GM21529 (cell line): ENCODE data around the gene PI4KB.
"Not testable (repeated sequence)": the region's sequence is repeated elsewhere in the genome, so short reads cannot be mapped to it uniquely, and the experiment has no call there.

Experiments used
- ATAC-seq: cut with Tn5 transposase; IDR thresholded peaks from one replicate; pipeline ENCODE4 v1.9.1; 2021; ENCODE audit not compliant: unreplicated experiment

PI4KB gene

GRCh38 chr1:151327223-151327902 lies at the start of gene PI4KB:
Gene PI4KB, minus strand, starts transcription at chr1:151327416. Its CDS starts 10,935 bp downstream, at chr1:151316481.
- peak; percentile 81 for ATAC-seq

GRCh38 chr1:151373196-151373595 lies 46.0 kb upstream of the PI4KB start:
- ATAC-seq: no peak

- no peak for ATAC-seq
Measured at GRCh38 chr1:151372058-151372934, 45.1 kb upstream of the PI4KB start, which contains the start of gene SELENBP1. Gene SELENBP1, minus strand, starts transcription at chr1:151372705. Its CDS starts 64 bp downstream, at chr1:151372641.

DNA sequence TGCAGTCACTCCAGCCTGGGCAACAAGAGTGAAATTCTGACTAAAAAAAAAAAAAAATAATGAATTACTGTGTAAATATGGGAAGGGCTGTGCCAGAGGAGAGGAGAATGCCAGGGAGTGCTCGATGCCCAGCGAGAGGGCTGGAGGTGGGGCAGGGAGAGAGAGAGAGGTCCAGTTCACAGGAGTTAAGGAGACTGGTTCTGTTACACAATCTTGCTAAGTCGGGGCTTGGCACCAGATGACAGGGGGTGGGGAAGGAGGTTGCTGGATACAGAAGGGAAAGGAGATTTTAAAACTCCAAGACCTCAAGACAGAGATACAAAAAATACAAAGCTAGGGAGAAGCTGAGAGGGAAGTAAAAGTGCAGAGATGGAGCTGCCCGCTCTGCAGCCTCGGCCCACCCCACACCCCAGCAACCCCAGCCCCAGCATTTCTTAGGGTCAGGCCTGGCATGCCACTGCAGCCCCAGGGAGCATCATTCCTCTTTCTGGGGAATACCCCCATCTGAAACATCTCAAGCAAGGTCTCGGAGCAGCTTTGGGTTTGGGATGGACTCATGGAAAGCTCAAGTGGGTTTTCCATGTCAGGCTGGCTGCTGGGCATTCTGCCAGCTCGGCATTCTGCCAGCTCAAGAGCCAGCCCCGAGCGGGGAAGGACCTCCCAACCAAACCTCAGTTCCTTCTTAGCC lies 44.3 kb upstream of the PI4KB start:
- no peak for ATAC-seq

GRCh38 chr1:151370211-151370911 lies 43.1 kb upstream of the PI4KB start:
- no peak for ATAC-seq

GRCh38 chr1:151369621-151370048 lies 42.4 kb upstream of the PI4KB start:
- ATAC-seq: no peak

GRCh38 chr1:151369302-151369610 lies 42.0 kb upstream of the PI4KB start:
- ATAC-seq: no peak

DNA sequence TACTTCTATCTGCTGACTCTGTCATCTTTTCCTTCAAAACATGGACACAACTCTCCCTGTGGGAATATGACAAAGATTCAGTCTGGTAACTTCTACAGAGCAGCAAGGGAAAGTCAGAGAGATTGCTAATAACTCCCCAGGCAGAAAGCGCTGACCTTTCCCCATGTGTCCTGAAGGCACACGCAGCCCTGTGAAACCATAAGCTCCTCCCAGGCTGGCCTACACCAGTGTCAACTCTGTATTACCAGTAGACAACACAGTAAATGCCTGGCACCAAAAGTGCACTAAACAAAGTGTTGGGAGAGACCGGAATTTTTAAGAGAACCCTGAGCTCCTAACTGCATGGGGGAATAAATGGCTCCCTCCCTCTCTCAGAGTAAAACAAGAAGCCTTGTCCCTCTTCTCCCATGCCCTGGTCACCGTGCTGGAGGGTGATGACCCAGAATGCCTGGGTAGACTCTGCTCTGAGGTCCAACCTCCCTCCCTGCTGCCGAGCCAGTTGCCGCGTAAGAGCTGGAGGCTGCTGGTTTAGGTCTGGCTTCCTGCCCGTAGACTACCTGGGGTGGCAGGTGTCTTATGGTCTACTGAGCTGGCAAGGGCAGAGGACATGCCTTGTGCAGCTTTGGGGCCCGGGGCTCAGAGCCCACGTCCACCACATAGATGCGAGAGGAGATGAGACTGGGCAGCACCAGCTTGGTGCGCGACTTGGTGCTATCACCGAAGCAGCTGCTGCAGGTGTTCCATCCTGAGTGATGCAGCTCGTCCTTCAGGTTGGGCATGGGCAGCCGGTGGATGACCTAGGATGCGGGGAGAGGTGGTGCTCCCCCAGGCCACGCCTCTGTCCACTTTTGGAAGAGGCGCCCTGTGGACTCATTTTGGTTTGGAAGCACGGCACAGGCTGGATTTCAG lies 41.4 kb upstream of the PI4KB start:
- ATAC-seq: no peak

GRCh38 chr1:151367658-151368392 lies 40.6 kb upstream of the PI4KB start:
- no peak for ATAC-seq

- ATAC-seq: no peak
Measured at GRCh38 chr1:151364996-151365395, 37.8 kb upstream of the PI4KB start.

- ATAC-seq: no peak
Measured at GRCh38 chr1:151362308-151363155, 35.3 kb upstream of the PI4KB start.

GRCh38 chr1:151361883-151362282 lies 34.7 kb upstream of the PI4KB start:
- no peak for ATAC-seq

DNA sequence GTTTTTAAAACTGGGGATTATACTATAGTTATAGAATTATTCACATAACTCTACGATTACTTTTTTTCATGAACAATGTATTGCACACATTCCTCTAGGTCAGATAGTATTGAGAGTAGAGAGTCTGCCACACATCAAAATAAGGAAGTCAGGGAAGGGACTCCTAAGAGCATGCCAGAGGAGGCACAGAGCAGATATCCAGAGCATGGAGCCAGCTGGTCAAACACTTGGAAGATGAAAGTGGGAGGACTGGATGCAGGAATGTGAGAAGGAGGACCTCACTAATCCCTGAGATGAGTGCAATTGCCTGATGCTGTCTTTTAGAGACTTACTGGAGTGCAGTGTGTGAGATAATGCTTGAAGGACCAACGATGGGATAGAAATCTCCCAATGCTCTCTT lies 29.5 kb upstream of the PI4KB start:
- ATAC-seq: no peak

DNA sequence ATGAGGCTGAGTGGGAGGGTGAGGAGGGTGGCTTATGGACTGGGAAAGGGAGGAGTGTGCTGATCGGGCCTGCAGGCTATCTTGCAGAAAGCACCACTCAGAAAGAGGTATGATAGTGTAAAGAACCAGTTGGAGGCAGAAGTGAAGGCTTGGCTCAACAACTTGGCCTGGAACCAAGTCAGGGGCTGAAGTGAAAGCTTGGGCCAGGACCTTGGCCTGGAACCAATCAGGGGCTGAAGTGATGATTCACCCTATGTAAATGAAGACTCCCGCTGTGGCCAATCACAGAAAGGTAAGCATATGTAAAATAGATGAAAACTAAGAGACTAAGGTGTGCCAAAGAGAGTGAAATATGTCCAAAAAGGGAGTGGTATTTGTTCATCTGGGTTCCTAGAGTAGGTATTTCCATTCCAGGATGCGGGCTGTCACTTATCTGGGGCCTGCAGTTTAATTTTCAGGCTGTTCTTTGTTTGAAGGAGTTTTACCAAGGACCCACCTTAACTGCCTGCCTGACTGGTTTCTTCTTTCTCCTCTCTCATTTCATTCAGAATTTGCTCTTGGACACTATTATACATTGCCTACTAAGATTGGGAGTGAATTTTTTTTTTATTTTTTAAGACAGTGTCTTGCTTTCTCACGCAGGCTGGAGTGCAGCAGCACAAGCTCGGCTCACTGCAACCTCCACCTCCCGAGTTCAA lies 25.0 kb upstream of the PI4KB start:
- ATAC-seq: no peak

DNA sequence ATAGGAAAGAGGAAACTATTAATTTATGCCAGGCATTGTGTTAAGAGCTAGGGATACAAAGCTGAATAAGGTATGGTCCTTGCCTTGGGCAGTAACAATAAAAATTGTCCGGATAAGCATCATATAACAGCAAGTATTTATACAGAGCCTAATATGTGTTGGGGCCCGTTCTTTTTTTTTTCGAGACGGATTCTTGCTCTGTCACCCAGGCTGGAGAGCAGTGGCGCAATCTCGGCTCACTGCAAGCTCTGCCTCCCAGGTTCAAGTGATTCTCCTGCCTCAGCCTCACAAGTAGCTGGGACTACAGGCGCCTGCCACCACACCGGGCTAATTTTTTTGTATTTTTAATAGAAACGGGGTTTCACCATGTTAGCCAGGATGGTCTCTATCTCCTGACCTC lies 23.1 kb upstream of the PI4KB start:
- not testable (repeated sequence) for ATAC-seq

GRCh38 chr1:151347523-151348246 lies 20.5 kb upstream of the PI4KB start:
- no peak for ATAC-seq
